ENCODE data around the gene TBL3.
"Not testable (repeated sequence)": the region's sequence is repeated elsewhere in the genome, so short reads cannot be mapped to it uniquely, and the experiment has no call there.

Gene TBL3

DNA sequence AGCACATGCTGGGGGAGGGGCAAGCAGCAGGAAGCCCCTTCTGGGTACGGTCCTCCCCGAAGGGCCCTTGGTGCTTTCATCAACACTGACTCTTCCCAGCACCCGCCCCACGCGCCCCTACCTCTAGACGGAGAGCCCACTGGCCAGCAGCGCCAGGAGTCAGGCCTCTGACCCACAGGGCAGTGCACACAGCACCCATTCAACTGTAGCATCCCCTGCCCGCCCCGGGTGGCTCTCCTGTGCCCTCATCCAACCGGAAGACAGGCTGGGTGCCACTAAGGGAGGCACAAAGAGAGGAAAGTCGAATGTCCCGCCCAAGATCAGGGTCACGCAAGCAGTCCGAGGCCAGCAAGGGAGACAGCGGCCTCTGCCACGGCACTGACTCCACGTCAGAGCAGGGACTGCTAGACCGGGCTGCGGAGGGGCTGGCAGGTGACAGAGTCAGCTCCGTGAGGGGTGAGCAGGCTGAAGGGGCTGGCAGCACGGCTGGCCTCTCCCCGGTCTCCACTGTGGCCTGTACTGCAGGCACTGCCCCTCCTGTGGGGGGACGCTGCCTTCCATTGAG, 38.7 kb upstream of the TBL3 start:
- DNase-seq (ENCODE audit: low read depth, low spot score), result no peak
- H3K27ac ChIP-seq (ENCODE audit: low read length), result no peak overlapping the region
- no CpG with 5 or more reads among the region's 23 CpGs for WGBS (ENCODE audit: insufficient coverage, insufficient read length)

GRCh38 chr16:1936945-1937479, 34.8 kb upstream of the TBL3 start:
- H3K9me3 ChIP-seq (ENCODE audit: control insufficient read depth, insufficient read depth, low read length), result no peaks in the 10 kb centered on the region
- DNase-seq (ENCODE audit: low read depth, low spot score), result no peak
- H3K36me3 ChIP-seq (ENCODE audit: control insufficient read depth, insufficient read depth, low read length), result peaks cover 16% of the 10 kb centered on the region
- H3K27ac ChIP-seq (ENCODE audit: low read length), result no peak overlapping the region
- H3K27me3 ChIP-seq (ENCODE audit: control insufficient read depth, insufficient read depth, low read length), result no peaks in the 10 kb centered on the region
- no CpG with 5 or more reads among the region's 11 CpGs for WGBS (ENCODE audit: insufficient coverage, insufficient read length)
- no peak overlapping the region for H3K4me3 ChIP-seq (ENCODE audit: low read length)
- H3K4me1 ChIP-seq (ENCODE audit: control insufficient read depth, insufficient read depth, low read length), result no peaks in the 10 kb centered on the region; the same call in 1 of the 2 replicates

More for the DNA sequence above, 38.7 kb upstream of the TBL3 start:
- Histone ChIP-seq H3K27me3 (ENCODE audit: control insufficient read depth, insufficient read depth, low read length) (peaks cover 2% of the 10 kb centered on the region; the same call in 1 of the 2 replicates), H3K36me3 (ENCODE audit: control insufficient read depth, insufficient read depth, low read length) (peaks cover under 1% of the 10 kb centered on the region), H3K4me1 (ENCODE audit: control insufficient read depth, insufficient read depth, low read length) (peaks cover 5% of the 10 kb centered on the region), H3K9me3 (ENCODE audit: control insufficient read depth, insufficient read depth, low read length) (no peaks in the 10 kb centered on the region), H3K4me3 (ENCODE audit: low read length) (no peak overlapping the region)

- WGBS (ENCODE audit: insufficient coverage, insufficient read length), result no CpG with 5 or more reads among the region's 10 CpGs
- no peak for DNase-seq (ENCODE audit: low read depth, low spot score)
- H3K4me3 ChIP-seq (ENCODE audit: low read length), result no peak overlapping the region
These were observed 33.5 kb upstream of the TBL3 start for GRCh38 chr16:1938316-1938715.

GRCh38 chr16:1938910-1939309, 32.9 kb upstream of the TBL3 start:
- Histone ChIP-seq H3K27me3 (ENCODE audit: control insufficient read depth, insufficient read depth, low read length) (no peaks in the 10 kb centered on the region), H3K36me3 (ENCODE audit: control insufficient read depth, insufficient read depth, low read length) (peaks cover 16% of the 10 kb centered on the region), H3K4me1 (ENCODE audit: control insufficient read depth, insufficient read depth, low read length) (peaks cover 3% of the 10 kb centered on the region; the same call in 1 of the 2 replicates), H3K4me3 (ENCODE audit: low read length) (no peak overlapping the region), H3K27ac (ENCODE audit: low read length) (no peak overlapping the region), H3K9me3 (ENCODE audit: control insufficient read depth, insufficient read depth, low read length) (no peaks in the 10 kb centered on the region)
- no peak for DNase-seq (ENCODE audit: low read depth, low spot score)
- no CpG with 5 or more reads among the region's 17 CpGs for WGBS (ENCODE audit: insufficient coverage, insufficient read length)

More at GRCh38 chr16:1938316-1938715, 33.5 kb upstream of the TBL3 start:
- Histone ChIP-seq H3K9me3 (ENCODE audit: control insufficient read depth, insufficient read depth, low read length) (no peaks in the 10 kb centered on the region), H3K36me3 (ENCODE audit: control insufficient read depth, insufficient read depth, low read length) (peaks cover 16% of the 10 kb centered on the region), H3K27ac (ENCODE audit: low read length) (no peak overlapping the region), H3K4me1 (ENCODE audit: control insufficient read depth, insufficient read depth, low read length) (peaks cover 3% of the 10 kb centered on the region; the same call in 1 of the 2 replicates), H3K27me3 (ENCODE audit: control insufficient read depth, insufficient read depth, low read length) (no peaks in the 10 kb centered on the region)

- H3K9me3 ChIP-seq (ENCODE audit: control insufficient read depth, insufficient read depth, low read length); DNase-seq (ENCODE audit: low read depth, low spot score); H3K4me3 ChIP-seq (ENCODE audit: low read length); H3K27me3 ChIP-seq (ENCODE audit: control insufficient read depth, insufficient read depth, low read length); H3K4me1 ChIP-seq (ENCODE audit: control insufficient read depth, insufficient read depth, low read length); H3K27ac ChIP-seq (ENCODE audit: low read length): not testable (repeated sequence)
- WGBS (ENCODE audit: insufficient coverage, insufficient read length), result no CpG with 5 or more reads among the region's 8 CpGs
- H3K36me3 ChIP-seq (ENCODE audit: control insufficient read depth, insufficient read depth, low read length), result peaks cover 16% of the 10 kb centered on the region
These were observed 32.0 kb upstream of the TBL3 start for GRCh38 chr16:1939833-1940232.

DNA sequence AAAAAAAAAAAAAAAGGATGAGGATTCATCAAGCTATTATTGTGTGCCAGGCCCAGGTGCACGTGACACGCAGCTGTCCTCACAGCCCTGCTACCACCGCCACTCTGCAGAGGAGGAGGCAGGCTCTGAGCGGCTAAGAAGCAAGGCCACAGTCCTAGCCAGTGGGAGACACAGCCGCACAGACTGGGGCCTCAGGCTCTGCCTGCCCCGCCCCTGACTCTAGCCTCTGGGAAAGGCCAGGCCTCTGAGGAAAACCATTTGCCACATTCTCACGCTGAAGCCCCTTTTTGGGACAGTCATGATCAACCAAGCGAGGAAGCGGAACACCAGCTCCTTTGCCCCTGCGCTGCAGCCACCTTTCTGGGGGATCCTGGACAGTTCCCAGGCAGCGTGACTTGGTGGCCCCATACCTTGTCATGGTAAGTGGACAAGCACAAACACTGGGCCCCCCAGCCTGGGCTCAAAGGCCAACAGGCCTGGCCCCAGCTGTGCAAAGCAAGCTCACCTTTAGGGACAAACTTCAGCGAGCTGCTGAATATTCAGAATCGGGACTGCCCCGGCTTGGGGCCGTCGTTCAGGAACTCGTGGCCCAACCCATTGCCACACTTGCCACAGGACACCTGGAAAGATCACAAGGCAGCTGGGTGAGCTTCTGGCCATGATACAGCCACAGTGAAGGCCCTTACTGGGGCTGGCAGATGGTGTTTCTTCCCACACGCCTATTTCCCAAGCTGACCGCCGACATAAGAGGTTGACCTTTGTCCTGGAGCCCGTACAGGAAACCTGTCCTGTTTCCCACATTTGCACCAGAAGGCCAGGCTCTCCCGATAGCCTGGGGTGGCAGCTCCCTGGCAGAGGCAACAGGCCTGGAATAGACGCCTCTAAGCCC, 31.3 kb upstream of the TBL3 start:
- Histone ChIP-seq H3K9me3 (ENCODE audit: control insufficient read depth, insufficient read depth, low read length) (no peaks in the 10 kb centered on the region), H3K27me3 (ENCODE audit: control insufficient read depth, insufficient read depth, low read length) (no peaks in the 10 kb centered on the region), H3K4me1 (ENCODE audit: control insufficient read depth, insufficient read depth, low read length) (peaks cover 3% of the 10 kb centered on the region; the same call in 1 of the 2 replicates), H3K4me3 (ENCODE audit: low read length) (no peak overlapping the region), H3K36me3 (ENCODE audit: control insufficient read depth, insufficient read depth, low read length) (peaks cover 16% of the 10 kb centered on the region), H3K27ac (ENCODE audit: low read length) (no peak overlapping the region)
- WGBS (ENCODE audit: insufficient coverage, insufficient read length), result no CpG with 5 or more reads among the region's 23 CpGs
- no peak for DNase-seq (ENCODE audit: low read depth, low spot score)

DNA sequence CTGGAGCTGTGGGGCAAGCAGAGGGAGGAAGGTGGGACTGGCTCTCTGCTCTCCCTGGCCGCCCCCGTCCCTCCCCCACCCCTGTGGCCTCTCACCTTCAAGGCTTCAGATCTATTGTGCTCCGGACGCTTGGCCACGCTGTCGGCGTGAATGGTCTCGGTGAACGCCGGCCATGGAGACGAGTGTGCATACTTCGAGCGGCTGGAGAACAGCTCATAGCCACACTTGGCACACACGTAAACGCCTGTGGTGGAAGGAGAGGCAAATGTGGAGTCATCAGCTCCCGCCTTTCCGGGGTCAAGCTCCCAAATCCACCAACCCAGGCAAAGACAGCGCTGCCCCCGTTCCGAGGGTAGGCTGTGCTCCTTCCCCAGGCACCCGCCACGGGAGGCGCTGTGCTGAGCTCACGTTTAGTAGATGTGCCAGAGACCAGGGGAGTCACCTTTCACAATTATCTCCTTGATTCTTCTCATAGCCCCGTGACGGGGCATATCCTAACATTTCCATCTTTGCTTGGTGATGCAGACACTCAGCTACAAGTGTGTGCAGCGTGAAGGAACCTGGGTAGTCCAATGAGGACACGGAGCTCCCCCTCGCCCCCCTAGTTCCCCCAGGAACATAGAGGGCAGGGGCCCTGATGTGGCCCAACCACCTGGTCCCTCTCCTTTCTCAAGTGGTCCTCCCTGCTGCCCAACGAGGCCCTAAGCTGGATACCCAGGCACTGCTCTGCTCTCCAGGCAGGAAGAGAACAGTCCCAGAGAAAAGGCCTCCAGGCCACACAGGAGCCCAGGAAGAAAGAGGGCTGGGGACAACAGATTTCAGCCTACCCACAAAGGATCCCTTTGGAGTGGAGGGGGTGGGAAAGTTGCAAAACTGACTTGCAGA, 30.4 kb upstream of the TBL3 start:
- no peaks in the 10 kb centered on the region for H3K9me3 ChIP-seq (ENCODE audit: control insufficient read depth, insufficient read depth, low read length)
- DNase-seq (ENCODE audit: low read depth, low spot score), result no peak
- no peaks in the 10 kb centered on the region for H3K27me3 ChIP-seq (ENCODE audit: control insufficient read depth, insufficient read depth, low read length)
- H3K27ac ChIP-seq (ENCODE audit: low read length), result no peak overlapping the region
- no CpG with 5 or more reads among the region's 30 CpGs for WGBS (ENCODE audit: insufficient coverage, insufficient read length)
- H3K4me1 ChIP-seq (ENCODE audit: control insufficient read depth, insufficient read depth, low read length), result peaks cover 3% of the 10 kb centered on the region; the same call in 1 of the 2 replicates
- H3K36me3 ChIP-seq (ENCODE audit: control insufficient read depth, insufficient read depth, low read length), result peaks cover 16% of the 10 kb centered on the region
- H3K4me3 ChIP-seq (ENCODE audit: low read length), result no peak overlapping the region

GRCh38 chr16:1942047-1942809, 29.6 kb upstream of the TBL3 start:
- no CpG with 5 or more reads among the region's 17 CpGs for WGBS (ENCODE audit: insufficient coverage, insufficient read length)
- peaks cover 3% of the 10 kb centered on the region; the same call in 1 of the 2 replicates for H3K4me1 ChIP-seq (ENCODE audit: control insufficient read depth, insufficient read depth, low read length)
- peak overlapping the region; percentile 50 for H3K4me3 ChIP-seq (ENCODE audit: low read length)
- H3K9me3 ChIP-seq (ENCODE audit: control insufficient read depth, insufficient read depth, low read length), result no peaks in the 10 kb centered on the region
- H3K36me3 ChIP-seq (ENCODE audit: control insufficient read depth, insufficient read depth, low read length), result peaks cover 16% of the 10 kb centered on the region
- no peak for DNase-seq (ENCODE audit: low read depth, low spot score)
- H3K27ac ChIP-seq (ENCODE audit: low read length), result no peak overlapping the region
- H3K27me3 ChIP-seq (ENCODE audit: control insufficient read depth, insufficient read depth, low read length), result no peaks in the 10 kb centered on the region

DNA sequence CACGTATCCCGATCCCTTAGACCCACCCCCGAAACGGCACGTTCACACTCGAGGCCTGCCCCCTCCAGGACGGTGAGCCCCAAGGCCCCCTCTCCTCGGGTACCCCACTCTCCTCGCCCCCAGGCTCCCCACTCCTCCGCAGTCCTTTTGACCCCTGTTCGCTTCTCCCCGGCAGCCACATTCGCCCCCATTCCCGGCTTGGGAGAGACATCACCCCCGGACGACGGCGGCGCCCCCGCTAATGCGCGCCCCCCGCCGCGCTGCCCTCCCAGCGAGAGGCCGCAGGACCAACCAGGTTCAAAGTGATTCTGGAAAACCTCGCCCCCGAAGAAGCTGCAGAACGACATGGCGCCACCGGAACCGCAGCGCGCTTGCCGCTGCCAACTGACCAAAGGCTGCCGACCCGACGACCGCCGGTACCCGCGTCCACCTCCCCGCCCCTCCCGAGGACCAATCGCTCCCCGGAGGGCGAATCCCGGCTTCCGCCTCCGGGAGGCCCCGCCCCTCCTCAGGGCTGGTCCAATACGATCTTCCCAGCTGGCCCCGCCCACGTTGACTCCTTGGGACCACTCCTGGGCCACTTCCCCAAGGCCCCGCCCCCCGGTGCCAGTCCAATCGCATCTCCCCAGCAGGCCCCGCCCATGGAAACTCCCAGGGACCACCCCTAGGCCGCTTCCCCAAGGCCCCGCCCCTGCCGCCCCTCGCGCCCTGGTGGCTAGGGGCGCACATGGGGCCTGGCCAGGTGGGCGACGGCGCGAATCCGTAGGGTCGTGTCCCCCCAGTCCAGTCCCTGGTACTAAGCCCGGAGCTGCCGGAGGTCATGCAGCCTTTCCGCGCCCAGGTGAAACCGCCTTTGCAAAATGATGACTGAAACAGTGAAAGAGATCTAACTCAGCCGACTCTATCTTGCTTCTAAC, 28.8 kb upstream of the TBL3 start, which contains the start of gene MSRB1:
Gene MSRB1 (minus strand): TSS at position 390 of the 917 bp plus-strand sequence. CDS start 43 bp downstream, at position 347.
- WGBS (ENCODE audit: insufficient coverage, insufficient read length), result no CpG with 5 or more reads among the region's 77 CpGs
- Histone ChIP-seq H3K4me1 (ENCODE audit: control insufficient read depth, insufficient read depth, low read length) (peaks cover 3% of the 10 kb centered on the region; the same call in 1 of the 2 replicates), H3K36me3 (ENCODE audit: control insufficient read depth, insufficient read depth, low read length) (peaks cover 16% of the 10 kb centered on the region), H3K9me3 (ENCODE audit: control insufficient read depth, insufficient read depth, low read length) (no peaks in the 10 kb centered on the region), H3K27ac (ENCODE audit: low read length) (no peak within 1 kb of the TSS), H3K4me3 (ENCODE audit: low read length) (peak within 1 kb of the TSS; percentile 50), H3K27me3 (ENCODE audit: control insufficient read depth, insufficient read depth, low read length) (no peaks in the 10 kb centered on the region)
- DNase-seq (ENCODE audit: low read depth, low spot score), result peak; percentile 96
